MM.1S (cell line): ENCODE measurements around the gene CYREN.

Source experiments
- DNase-seq: peaks from one replicate; pipeline ENCODE4 v3.0.0-alpha.2; 2015
- H2AFZ ChIP-seq: fragments of 300-600 bp; sonication (generic); 2 replicates; pipeline ENCODE4 v1.6.0; 2016; ENCODE audit warnings: antibody characterized with exemption, low read length
- H3F3A ChIP-seq: fragments of 300-600 bp; sonication (generic); 2 replicates; pipeline ENCODE4 v1.6.1; 2016; ENCODE audit warnings: mild to moderate bottlenecking, antibody characterized with exemption, low read length, moderate library complexity, mixed read lengths; ENCODE audit not compliant: insufficient read depth
- H3K27ac ChIP-seq: fragments of 300-600 bp; sonication (generic); 2 replicates; pipeline ENCODE4 v1.5.1; 2016; ENCODE audit warnings: mild to moderate bottlenecking, low read length
- H3K27me3 ChIP-seq: fragments of 300-600 bp; sonication (generic); replicated peaks from 2 replicates; pipeline ENCODE4 v1.6.0; 2016; ENCODE audit warnings: low read length; ENCODE audit not compliant: insufficient read depth
- H3K36me3 ChIP-seq: fragments of 300-600 bp; sonication (generic); replicated peaks from 2 replicates; pipeline ENCODE4 v1.6.1; 2016; ENCODE audit warnings: mild to moderate bottlenecking, low read length, mixed read lengths; ENCODE audit not compliant: insufficient read depth
- H3K4me1 ChIP-seq: fragments of 300-600 bp; sonication (generic); 2 replicates; pipeline ENCODE4 v1.6.1; 2016; ENCODE audit warnings: low read length, mixed read lengths
- H3K4me2 ChIP-seq: fragments of 300-600 bp; sonication (generic); 2 replicates; pipeline ENCODE4 v1.6.0; 2016; ENCODE audit warnings: low read depth, low read length
- H3K4me3 ChIP-seq: fragments of 300-600 bp; sonication (generic); 2 replicates; pipeline ENCODE4 v1.5.1; 2016; ENCODE audit warnings: low read length, mixed read lengths
- H3K79me2 ChIP-seq: fragments of 300-600 bp; sonication (generic); 2 replicates; pipeline ENCODE4 v1.6.1; 2016; ENCODE audit warnings: mixed run types, low read length, mixed read lengths
- H3K9ac ChIP-seq: fragments of 300-600 bp; sonication (generic); 2 replicates; pipeline ENCODE4 v1.6.1; 2016; ENCODE audit warnings: low read length, mixed read lengths
- H3K9me2 ChIP-seq: fragments of 300-600 bp; sonication (generic); replicated peaks from 2 replicates; pipeline ENCODE4 v1.6.1; 2016; ENCODE audit warnings: mild to moderate bottlenecking, low read length, mixed read lengths; ENCODE audit not compliant: insufficient read depth
- H3K9me3 ChIP-seq: fragments of 300-600 bp; sonication (generic); replicated peaks from 2 replicates; pipeline ENCODE4 v1.6.1; 2016; ENCODE audit warnings: mild to moderate bottlenecking, low read length, mixed read lengths; ENCODE audit not compliant: insufficient read depth
- H4K20me1 ChIP-seq: fragments of 300-600 bp; sonication (generic); 2 replicates; pipeline ENCODE4 v1.6.1; 2016; ENCODE audit warnings: mild to moderate bottlenecking, low read length, moderate library complexity, mixed read lengths; ENCODE audit not compliant: insufficient read depth
- EZH2 ChIP-seq: fragments of 300-600 bp; sonication (generic); optimal IDR thresholded peaks from 2 replicates; pipeline ENCODE3; 2017; ENCODE audit warnings: low read depth, mild to moderate bottlenecking, antibody characterized with exemption, low read length, mixed read lengths
- EZH2phosphoT487 ChIP-seq: fragments of 300-600 bp; sonication (generic); IDR thresholded peaks from 2 replicates; pipeline ENCODE4 v1.6.1; 2018; ENCODE audit warnings: antibody characterized with exemption, low read length
- TF ChIP-seq, protein P1 (sequence below): fragments of 300-600 bp; sonication (generic); IDR thresholded peaks from 2 replicates; pipeline ENCODE4 v1.5.1; 2016; ENCODE audit warnings: antibody characterized with exemption, low read length, mixed read lengths

CYREN gene

DNA sequence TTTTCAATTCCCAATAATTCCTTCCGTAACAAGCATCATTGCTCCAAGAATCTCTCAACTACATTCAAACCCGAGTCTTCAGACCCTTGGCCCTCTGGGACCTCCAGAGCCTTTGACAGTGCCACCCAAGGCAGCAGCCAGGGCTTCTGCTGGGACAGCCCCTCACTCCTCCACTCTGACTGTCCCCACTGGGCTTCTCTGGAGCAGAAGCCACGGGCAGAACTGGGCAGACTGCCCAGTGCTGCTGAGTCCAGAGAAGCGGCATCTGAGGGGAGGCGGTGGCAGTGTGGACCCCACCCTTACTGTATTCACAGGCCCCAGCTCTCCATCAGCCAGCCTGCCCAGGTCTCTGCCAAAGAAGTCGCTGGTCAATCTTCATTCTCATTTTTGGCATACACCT, 8.8 kb downstream of the CYREN start:
- Histone ChIP-seq H3K4me3 (no peak overlapping the region), H3K9me2 (no peaks in the 10 kb centered on the region), H3K9me3 (no peaks in the 10 kb centered on the region), H3K27ac (no peak overlapping the region), H3K36me3 (peaks cover 12% of the 10 kb centered on the region; the same call in 1 of the 2 replicates), H3K4me2 (no peak overlapping the region), H3K79me2 (peaks cover 76% of the 10 kb centered on the region), H2AFZ (no peak overlapping the region), H3K9ac (no peak overlapping the region), H3F3A (peaks cover 18% of the 10 kb centered on the region), H4K20me1 (no peaks in the 10 kb centered on the region), H3K4me1 (peaks cover 46% of the 10 kb centered on the region), H3K27me3 (no peaks in the 10 kb centered on the region)
- DNase-seq = no peak
- TF ChIP-seq, protein P1, sequence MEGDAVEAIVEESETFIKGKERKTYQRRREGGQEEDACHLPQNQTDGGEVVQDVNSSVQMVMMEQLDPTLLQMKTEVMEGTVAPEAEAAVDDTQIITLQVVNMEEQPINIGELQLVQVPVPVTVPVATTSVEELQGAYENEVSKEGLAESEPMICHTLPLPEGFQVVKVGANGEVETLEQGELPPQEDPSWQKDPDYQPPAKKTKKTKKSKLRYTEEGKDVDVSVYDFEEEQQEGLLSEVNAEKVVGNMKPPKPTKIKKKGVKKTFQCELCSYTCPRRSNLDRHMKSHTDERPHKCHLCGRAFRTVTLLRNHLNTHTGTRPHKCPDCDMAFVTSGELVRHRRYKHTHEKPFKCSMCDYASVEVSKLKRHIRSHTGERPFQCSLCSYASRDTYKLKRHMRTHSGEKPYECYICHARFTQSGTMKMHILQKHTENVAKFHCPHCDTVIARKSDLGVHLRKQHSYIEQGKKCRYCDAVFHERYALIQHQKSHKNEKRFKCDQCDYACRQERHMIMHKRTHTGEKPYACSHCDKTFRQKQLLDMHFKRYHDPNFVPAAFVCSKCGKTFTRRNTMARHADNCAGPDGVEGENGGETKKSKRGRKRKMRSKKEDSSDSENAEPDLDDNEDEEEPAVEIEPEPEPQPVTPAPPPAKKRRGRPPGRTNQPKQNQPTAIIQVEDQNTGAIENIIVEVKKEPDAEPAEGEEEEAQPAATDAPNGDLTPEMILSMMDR = no peak
- no peak for TF ChIP-seq EZH2phosphoT487
- no peak for TF ChIP-seq EZH2

DNA sequence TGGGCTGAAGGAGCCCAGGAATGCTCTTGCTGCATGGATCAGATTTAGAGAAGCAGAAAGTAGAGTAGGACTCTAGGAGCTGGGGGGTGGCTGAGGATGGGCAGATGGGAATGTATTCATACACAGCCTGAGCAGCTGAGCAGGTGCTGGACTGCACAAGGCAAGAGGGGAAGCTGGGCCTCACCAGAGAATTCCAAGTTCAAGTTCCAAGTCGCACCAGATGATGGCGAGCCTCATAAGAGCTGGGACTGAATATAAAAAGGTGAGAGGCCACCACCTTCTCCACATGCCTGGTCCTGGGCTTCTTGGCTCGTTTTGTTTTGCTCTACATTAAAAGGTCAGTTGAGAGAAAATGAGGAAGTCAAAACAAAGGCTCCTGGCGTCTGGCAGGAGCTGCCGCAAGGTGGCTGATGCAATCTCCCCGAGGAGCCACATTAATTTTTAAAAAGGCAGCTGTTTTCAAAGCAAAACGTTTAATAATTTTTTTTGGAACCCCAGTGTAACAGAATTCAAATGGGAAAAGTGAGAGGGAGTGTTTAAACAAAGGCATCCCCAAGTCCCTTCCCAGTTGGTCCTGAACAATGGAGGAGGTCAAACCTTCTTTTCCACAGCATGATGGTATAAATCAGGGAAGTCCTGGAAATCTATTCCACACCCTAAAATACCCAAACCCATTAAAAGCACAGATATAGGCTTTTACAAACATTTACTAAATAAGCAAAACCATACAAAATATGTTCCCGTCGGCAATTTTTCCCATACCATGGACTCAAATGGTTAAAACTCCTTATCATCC, 9.5 kb downstream of the CYREN start:
- TF ChIP-seq EZH2 = no peak
- TF ChIP-seq EZH2phosphoT487 = no peak
- TF ChIP-seq, protein P1 = no peak
- DNase-seq = no peak
- Histone ChIP-seq H3K4me1 (peaks cover 46% of the 10 kb centered on the region), H4K20me1 (no peaks in the 10 kb centered on the region), H3K9me3 (no peaks in the 10 kb centered on the region), H3K79me2 (peaks cover 76% of the 10 kb centered on the region), H3F3A (peaks cover 18% of the 10 kb centered on the region), H3K4me3 (0 out of 2 replicates have a peak overlapping the region, but pooled peaks have one; percentile 21), H3K9ac (peak overlapping the region; percentile 30; the same call in 1 of the 2 replicates), H3K27me3 (no peaks in the 10 kb centered on the region), H3K27ac (peak overlapping the region; percentile 86), H3K36me3 (peaks cover 6% of the 10 kb centered on the region; the same call in 1 of the 2 replicates), H2AFZ (no peak overlapping the region), H3K9me2 (no peaks in the 10 kb centered on the region), H3K4me2 (peak overlapping the region; percentile 70)

DNA sequence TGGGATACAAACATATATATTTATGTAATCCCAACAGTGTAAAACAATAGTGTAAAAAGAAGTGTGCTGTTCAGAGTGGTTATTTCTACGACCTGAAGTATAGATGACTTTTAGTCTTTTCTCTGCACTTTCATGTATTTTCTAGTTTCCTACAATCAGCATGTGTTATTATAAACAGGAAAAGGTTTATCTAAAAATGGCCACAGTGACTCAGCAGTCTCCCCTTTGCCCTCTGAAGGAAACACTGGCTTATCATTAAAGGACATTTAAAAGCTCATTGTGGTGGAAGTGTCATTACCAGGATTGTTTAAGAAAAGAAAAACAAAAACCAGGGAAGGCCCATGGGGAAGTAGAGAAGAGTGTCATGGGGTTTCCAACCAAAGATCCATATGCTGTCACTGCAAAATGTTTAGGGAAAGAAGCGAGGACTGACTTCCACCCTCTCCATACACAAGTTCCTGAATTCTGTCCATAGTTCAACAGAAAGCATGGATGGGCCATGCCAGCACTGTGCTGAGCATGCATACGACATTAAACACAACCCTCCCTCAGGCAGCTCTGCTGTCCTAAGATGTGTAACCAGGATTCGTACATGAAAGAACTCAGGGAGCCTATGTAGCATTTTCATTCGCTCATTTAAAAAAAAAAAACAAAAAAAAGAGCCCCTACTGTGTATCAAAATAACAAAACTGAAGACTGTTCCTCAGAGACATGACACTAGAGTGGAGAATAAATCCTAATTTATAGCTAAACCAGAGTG, 10.2 kb downstream of the CYREN start:
- peak overlapping the region; percentile 21 for H3K4me3 ChIP-seq
- H3K9me2 ChIP-seq = no peaks in the 10 kb centered on the region
- H3K27me3 ChIP-seq = no peaks in the 10 kb centered on the region
- no peaks in the 10 kb centered on the region for H3K36me3 ChIP-seq
- no peaks in the 10 kb centered on the region for H3K9me3 ChIP-seq
- no peak overlapping the region for H2AFZ ChIP-seq
- H3K27ac ChIP-seq = peak overlapping the region; percentile 86
- H3K4me1 ChIP-seq = peaks cover 46% of the 10 kb centered on the region
- DNase-seq = peak; percentile 78
- H3K9ac ChIP-seq = peak overlapping the region; percentile 30; the same call in 1 of the 2 replicates
- H3F3A ChIP-seq = peaks cover 18% of the 10 kb centered on the region
- H4K20me1 ChIP-seq = no peaks in the 10 kb centered on the region
- TF ChIP-seq EZH2phosphoT487 (no peak), EZH2 (no peak)
- TF ChIP-seq, protein P1 = no peak
- peak overlapping the region; percentile 70 for H3K4me2 ChIP-seq
- peaks cover 79% of the 10 kb centered on the region for H3K79me2 ChIP-seq
